ENCODE measurements around the gene CHRNA4.

Gene CHRNA4

GRCh38 chr20:63360850-63361518 lies at the start of gene CHRNA4:
TSS of gene CHRNA4 (minus strand) at chr20:63361349. CDS start at chr20:63361165, 184 bp downstream.
- H3K36me3 ChIP-seq (replicated peaks): no peaks in the 10 kb centered on the region
- H3K9me3 ChIP-seq: no peaks in the 10 kb centered on the region
- H3K27me3 ChIP-seq (ENCODE audit: low read depth): peaks cover 16% of the 10 kb centered on the region
- in situ Hi-C loops (cut with MboI; ENCODE audit: low sequenced_read_pairs): no loop called here
- DNase-seq (ENCODE audit: low spot score in 2 of 2): no peak
- H3K4me3 ChIP-seq: no peak within 1 kb of the TSS
- no peaks in the 10 kb centered on the region for H3K4me1 ChIP-seq

DNA sequence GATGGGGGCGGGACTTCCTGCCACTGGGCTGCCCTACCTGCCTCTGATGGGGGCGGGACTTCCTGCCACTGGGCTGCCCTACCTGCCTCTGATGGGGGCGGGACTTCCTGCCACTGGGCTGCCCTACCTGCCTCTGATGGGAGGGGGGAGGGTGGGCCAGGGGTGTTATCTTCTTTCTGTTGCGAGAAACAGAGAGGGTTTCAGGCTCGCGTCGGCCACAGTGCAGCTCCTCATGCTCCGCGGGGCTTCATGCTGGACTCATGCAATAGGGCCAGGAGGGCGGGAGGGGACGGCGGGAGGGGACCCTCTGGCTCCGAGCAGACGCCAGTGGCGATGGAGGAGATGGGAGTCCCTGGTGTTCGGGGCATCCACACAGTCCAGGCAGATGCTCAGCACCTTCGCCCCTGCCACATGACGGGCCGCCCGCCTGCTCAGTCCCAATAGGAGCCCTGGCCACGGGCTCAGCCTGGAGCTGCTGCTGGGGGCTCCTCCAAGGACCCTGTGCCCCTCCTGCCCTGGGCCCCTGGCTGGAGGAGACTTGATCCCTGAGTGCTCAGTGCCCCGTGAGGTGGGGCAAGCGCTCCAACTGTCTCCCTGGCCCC lies 48.8 kb upstream of the CHRNA4 start:
- in situ Hi-C loops (cut with MboI; ENCODE audit: low sequenced_read_pairs): no loop called here
- DNase-seq (ENCODE audit: low spot score in 2 of 2): no peak
- H3K27me3 ChIP-seq (ENCODE audit: low read depth): peaks cover 26% of the 10 kb centered on the region
- H3K9me3 ChIP-seq: no peaks in the 10 kb centered on the region
- no peaks in the 10 kb centered on the region for H3K36me3 ChIP-seq (replicated peaks)
- H3K4me1 ChIP-seq: no peaks in the 10 kb centered on the region
- H3K4me3 ChIP-seq: no peak overlapping the region

DNA sequence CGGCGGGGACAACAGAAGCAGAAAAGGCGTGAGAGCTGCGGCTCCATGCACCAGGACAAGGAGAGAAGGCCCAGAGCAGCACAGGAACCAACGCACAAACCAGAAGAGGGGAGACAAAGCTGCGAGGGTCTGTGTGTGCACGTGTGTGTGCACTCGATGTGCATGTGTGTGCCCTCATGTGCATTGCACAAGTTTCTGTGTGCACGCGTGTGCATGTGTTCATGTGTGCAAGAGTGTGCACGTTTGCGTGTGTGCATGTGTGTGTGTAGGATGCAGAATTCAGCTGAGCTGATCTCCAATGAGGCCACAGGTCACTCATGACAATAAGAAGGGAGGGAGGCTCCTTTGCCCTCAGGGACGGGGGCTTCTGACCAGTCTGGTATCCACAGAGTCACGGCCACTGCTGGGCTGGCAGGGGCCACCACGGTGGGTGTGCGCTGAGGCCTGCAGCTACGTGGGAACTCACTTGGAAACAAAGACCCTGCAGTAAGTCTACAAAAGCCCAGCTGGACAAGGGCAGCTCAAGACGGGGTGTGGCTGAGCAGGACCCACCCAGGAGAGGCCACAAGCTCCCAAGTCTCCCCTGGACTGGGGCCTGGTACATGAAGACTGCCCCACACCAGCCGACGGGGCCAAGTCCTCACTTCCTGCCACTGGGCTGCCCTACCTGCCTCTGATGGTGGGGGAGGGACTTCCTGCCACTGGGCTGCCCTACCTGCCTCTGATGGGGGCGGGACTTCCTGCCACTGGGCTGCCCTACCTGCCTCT lies 48.1 kb upstream of the CHRNA4 start:
- Histone ChIP-seq H3K27me3 (ENCODE audit: low read depth) (peaks cover 19% of the 10 kb centered on the region), H3K4me3 (no peak overlapping the region), H3K36me3 (replicated peaks) (no peaks in the 10 kb centered on the region), H3K4me1 (no peaks in the 10 kb centered on the region), H3K9me3 (no peaks in the 10 kb centered on the region)
- no peak for DNase-seq (ENCODE audit: low spot score in 2 of 2)
- in situ Hi-C loops (cut with MboI; ENCODE audit: low sequenced_read_pairs): no loop called here

- H3K27me3 ChIP-seq (ENCODE audit: low read depth): peaks cover 14% of the 10 kb centered on the region
- in situ Hi-C loops (cut with MboI; ENCODE audit: low sequenced_read_pairs): no loop called here
- no peaks in the 10 kb centered on the region for H3K4me1 ChIP-seq
- no peaks in the 10 kb centered on the region for H3K9me3 ChIP-seq
- H3K4me3 ChIP-seq: no peak overlapping the region
- H3K36me3 ChIP-seq (replicated peaks): no peaks in the 10 kb centered on the region
- no peak for DNase-seq (ENCODE audit: low spot score in 2 of 2)
Measured at GRCh38 chr20:63408684-63409046, 47.5 kb upstream of the CHRNA4 start.

- in situ Hi-C loops (cut with MboI; ENCODE audit: low sequenced_read_pairs): no loop called here
- H3K9me3 ChIP-seq: no peaks in the 10 kb centered on the region
- H3K27me3 ChIP-seq (ENCODE audit: low read depth): peaks cover 18% of the 10 kb centered on the region
- H3K36me3 ChIP-seq (replicated peaks): no peaks in the 10 kb centered on the region
- DNase-seq (ENCODE audit: low spot score in 2 of 2): no peak
- no peaks in the 10 kb centered on the region for H3K4me1 ChIP-seq
- H3K4me3 ChIP-seq: no peak overlapping the region
Measured at GRCh38 chr20:63407928-63408683, 47.0 kb upstream of the CHRNA4 start.

DNA sequence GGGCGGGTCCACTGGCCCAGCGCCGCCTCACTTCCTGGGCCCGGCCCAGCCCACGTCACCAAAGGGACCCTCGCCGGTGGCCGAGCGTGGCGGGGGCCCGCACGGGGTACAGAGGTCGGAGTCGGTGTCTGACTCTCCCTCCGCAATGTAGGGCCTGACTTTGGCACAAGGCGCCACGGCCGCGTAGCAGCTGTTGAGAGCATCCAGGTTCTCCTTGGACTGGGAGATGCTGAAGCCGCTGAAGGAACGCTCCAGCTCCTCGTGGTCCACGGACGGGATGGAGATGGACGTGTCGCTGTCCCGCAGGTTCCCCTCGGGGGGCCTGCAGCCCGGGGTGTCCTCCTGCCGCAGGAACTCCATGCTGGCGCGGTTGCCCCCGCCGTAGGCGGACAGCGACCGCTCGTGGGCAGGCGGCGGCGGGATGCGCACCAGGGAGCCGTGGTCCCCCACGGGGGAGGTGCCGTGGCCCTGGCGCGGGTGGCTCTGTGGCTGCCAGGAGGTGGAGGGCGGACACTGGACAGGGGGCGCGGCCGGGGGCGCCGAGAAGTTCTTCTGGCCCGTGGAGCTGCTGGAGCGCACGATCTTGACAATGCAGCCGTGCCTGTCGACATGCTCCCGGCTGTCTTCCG lies 45.6 kb upstream of the CHRNA4 start:
- Histone ChIP-seq H3K27me3 (ENCODE audit: low read depth) (peaks cover 17% of the 10 kb centered on the region), H3K4me3 (no peak overlapping the region), H3K4me1 (no peaks in the 10 kb centered on the region), H3K36me3 (replicated peaks) (no peaks in the 10 kb centered on the region), H3K9me3 (no peaks in the 10 kb centered on the region)
- no peak for DNase-seq (ENCODE audit: low spot score in 2 of 2)
- in situ Hi-C loops (cut with MboI; ENCODE audit: low sequenced_read_pairs): no loop called here

GRCh38 chr20:63406011-63406410 lies 44.9 kb upstream of the CHRNA4 start:
- peaks cover 14% of the 10 kb centered on the region for H3K27me3 ChIP-seq (ENCODE audit: low read depth)
- no peaks in the 10 kb centered on the region for H3K36me3 ChIP-seq (replicated peaks)
- in situ Hi-C loops (cut with MboI; ENCODE audit: low sequenced_read_pairs): no loop called here
- H3K9me3 ChIP-seq: no peaks in the 10 kb centered on the region
- no peak for DNase-seq (ENCODE audit: low spot score in 2 of 2)
- H3K4me1 ChIP-seq: no peaks in the 10 kb centered on the region
- no peak overlapping the region for H3K4me3 ChIP-seq

DNA sequence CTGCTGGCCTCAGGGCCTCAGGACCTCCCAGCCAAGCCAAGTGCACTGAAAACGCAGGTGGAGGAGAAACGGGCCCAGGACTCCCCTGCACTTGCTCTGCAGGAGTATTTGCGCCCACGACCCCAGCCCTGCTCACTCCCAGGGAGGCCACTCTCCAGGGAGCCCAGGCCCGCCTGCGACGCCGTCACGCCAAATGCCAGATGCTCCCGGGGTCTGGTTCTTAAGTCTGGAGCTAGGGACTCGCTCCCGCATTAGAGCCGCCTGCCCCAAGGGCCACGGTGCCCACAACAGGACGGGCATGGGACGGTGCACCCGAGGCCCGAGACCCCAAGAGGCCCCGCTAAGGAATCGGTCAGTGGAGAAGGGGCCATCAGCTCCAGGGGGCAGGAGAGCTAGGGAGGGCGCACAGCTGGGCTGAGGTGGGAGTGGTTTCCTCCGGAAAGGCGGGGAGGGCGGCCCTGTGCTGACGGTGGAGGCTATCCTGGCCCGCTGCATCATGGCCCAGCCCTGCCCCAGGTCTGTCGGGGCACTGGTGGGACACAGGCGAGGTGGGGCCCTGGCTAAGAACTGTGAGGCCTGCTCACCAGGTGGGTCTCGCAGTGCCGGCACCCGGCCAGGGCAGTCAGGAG lies 44.1 kb upstream of the CHRNA4 start:
- DNase-seq (ENCODE audit: low spot score in 2 of 2): no peak
- peaks cover 17% of the 10 kb centered on the region for H3K27me3 ChIP-seq (ENCODE audit: low read depth)
- in situ Hi-C loops (cut with MboI; ENCODE audit: low sequenced_read_pairs): no loop called here

DNA sequence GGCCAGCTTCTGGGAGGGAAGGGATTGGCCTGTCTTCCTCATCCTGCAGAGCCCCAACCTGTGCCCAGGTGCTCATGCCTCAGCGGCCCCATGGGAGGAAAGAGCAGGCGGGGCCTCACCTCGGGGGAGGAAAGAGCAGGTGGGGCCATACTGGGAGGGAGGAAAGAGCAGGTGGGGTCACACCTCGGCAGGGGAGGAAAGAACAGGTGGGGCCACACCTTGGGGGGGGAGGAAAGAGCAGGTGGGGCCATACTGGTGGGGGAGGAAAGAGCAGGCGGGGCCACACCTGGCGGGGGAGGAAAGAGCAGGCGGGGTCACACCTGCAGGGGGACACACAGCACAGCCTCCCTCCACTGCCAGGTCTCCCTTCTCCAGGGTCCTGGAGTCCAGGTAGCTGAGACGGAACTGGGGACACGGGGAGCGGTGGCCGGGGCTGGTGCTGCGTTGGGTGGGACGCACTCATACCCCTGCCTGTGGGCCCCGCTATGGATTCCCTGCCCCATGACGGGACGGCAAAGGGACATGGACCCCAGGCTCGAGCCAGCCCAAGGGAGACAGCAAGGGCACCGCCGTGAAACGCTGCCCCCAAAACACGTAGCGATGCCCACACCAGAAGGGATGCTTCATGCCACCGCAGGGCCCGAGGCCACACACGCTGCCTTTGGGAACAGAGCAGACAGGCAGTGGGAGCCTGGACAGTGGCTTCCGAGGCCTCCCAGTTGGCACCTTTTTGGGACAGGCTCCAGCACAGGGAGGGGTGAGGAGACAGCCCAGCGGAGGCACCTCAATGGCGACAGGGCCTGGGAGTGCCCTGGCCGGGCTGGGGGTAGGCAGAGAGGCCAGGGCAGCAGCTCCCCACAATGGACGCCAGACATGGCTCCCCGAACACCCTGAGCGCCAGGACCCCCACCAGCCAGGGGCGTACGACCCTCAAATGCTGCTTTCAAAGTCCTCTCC lies 43.3 kb upstream of the CHRNA4 start:
- H3K36me3 ChIP-seq (replicated peaks): no peaks in the 10 kb centered on the region
- peaks cover 17% of the 10 kb centered on the region for H3K27me3 ChIP-seq (ENCODE audit: low read depth)
- no peaks in the 10 kb centered on the region for H3K4me1 ChIP-seq
- H3K4me3 ChIP-seq: no peak overlapping the region
- no peak for DNase-seq (ENCODE audit: low spot score in 2 of 2)
- no peaks in the 10 kb centered on the region for H3K9me3 ChIP-seq
- in situ Hi-C loops (cut with MboI; ENCODE audit: low sequenced_read_pairs): no loop called here

More for the DNA sequence above, 44.1 kb upstream of the CHRNA4 start:
- no peak overlapping the region for H3K4me3 ChIP-seq
- no peaks in the 10 kb centered on the region for H3K9me3 ChIP-seq
- no peaks in the 10 kb centered on the region for H3K36me3 ChIP-seq (replicated peaks)
- no peaks in the 10 kb centered on the region for H3K4me1 ChIP-seq

DNA sequence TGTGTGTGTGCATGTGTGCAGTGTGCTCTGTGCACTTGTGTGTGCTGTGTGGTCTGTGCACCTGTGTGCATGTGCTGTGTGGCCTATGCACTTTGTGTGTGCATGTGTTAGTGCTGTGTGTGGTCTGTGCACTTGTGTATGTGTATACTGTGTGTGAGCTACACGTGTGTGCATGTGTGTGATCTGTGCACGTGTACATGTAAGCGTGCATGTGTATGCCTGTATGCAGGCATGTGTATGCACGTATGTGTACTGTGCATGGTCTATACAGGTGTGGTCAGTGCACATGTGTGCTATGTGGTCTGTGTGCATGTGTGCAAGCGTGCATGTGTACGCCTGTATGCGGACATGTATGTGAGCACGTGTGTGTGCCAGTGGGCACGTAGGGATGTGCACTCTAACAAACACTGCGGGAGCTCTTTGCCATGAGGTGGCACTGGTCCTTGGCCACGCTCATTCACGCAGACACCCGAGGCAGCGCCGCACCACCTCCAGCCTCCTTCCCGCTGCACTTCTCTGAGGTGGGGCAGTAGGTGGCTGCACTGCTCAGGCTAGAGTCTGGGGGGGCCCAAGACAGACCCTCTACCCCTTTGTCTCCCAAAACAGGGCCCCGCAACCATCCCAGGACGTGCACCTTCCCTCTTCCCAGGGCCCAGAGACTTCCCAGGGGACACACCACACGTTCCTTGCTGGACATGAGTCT lies 42.4 kb upstream of the CHRNA4 start:
- H3K9me3 ChIP-seq: no peaks in the 10 kb centered on the region
- no peak for DNase-seq (ENCODE audit: low spot score in 2 of 2)
- H3K4me3 ChIP-seq: no peak overlapping the region
- H3K27me3 ChIP-seq (ENCODE audit: low read depth): peaks cover 20% of the 10 kb centered on the region
- in situ Hi-C loops (cut with MboI; ENCODE audit: low sequenced_read_pairs): no loop called here
- no peaks in the 10 kb centered on the region for H3K4me1 ChIP-seq
- no peaks in the 10 kb centered on the region for H3K36me3 ChIP-seq (replicated peaks)

DNA sequence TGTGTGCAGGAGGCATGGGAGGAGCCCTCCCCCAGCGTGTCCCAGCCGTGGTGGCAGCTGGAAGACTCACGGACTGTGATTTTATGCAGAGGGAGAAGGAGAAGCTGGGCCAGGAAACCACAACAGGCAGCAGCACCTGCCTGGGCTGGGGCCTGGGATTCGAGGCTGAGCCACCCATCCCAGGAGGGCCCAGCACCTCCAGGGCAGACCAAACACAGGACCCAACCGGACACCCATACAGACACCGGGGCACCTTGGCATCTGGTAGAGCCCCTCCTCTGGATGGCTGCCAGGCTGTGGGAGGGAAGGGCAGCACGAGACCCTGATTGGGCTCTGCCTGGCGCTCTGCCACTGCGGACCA lies 41.7 kb upstream of the CHRNA4 start:
- H3K27me3 ChIP-seq (ENCODE audit: low read depth): peaks cover 25% of the 10 kb centered on the region
- in situ Hi-C loops (cut with MboI; ENCODE audit: low sequenced_read_pairs): no loop called here
- DNase-seq (ENCODE audit: low spot score in 2 of 2): no peak
- no peak overlapping the region for H3K4me3 ChIP-seq
- no peaks in the 10 kb centered on the region for H3K9me3 ChIP-seq
- H3K36me3 ChIP-seq (replicated peaks): no peaks in the 10 kb centered on the region
- no peaks in the 10 kb centered on the region for H3K4me1 ChIP-seq
